ENCODE results near the gene CAMTA1.

Gene CAMTA1

GRCh38 chr1:7076117-7076516, 290.9 kb downstream of the CAMTA1 start:
- no peak for DNase-seq (ENCODE audit: low read depth in 2 of 2)

- no peak for DNase-seq (ENCODE audit: low read depth in 2 of 2)
Observed at GRCh38 chr1:7076572-7076971, 291.3 kb downstream of the CAMTA1 start.

GRCh38 chr1:7077136-7077535, 291.9 kb downstream of the CAMTA1 start:
- no peak for DNase-seq (ENCODE audit: low read depth in 2 of 2)

- DNase-seq (ENCODE audit: low read depth in 2 of 2), result no peak
Observed at GRCh38 chr1:7077970-7078369, 292.7 kb downstream of the CAMTA1 start.

GRCh38 chr1:7079637-7080036, 294.4 kb downstream of the CAMTA1 start:
- no peak for DNase-seq (ENCODE audit: low read depth in 2 of 2)

DNA sequence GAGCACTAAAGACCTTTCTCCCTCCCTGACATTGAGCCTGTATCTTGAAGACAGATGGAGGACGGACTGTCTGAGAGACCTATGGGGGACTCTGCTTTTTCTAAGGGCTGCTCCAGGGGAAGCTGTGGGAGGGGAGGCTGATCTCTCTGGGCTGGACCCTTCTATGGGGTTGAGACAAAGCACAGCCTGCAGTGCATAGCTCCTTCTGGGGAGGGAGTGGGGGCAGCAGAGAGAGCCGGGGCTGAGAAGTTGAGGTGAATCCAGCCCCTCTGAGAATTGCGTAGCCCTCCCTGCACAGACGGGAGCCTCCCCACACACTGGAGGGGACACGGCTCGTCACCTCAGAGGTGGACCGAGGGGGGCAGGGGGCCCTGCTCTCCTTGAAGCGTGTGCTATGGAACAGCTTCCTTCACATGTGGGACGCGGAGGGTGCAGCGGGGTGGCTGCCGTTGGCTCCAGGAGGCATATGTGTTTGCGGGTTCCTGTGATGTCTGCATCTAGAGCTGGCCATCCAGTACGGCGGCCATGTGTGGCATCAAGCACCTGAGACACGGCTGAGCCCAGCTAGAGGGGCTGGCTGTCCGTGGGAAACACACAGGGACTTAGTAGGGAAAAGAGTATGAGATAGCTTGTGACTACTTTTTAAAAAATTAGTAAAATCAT, 299.1 kb downstream of the CAMTA1 start:
- DNase-seq (ENCODE audit: low read depth in 2 of 2), result no peak

GRCh38 chr1:7085521-7085920, 300.3 kb downstream of the CAMTA1 start:
- no peak for DNase-seq (ENCODE audit: low read depth in 2 of 2)

DNA sequence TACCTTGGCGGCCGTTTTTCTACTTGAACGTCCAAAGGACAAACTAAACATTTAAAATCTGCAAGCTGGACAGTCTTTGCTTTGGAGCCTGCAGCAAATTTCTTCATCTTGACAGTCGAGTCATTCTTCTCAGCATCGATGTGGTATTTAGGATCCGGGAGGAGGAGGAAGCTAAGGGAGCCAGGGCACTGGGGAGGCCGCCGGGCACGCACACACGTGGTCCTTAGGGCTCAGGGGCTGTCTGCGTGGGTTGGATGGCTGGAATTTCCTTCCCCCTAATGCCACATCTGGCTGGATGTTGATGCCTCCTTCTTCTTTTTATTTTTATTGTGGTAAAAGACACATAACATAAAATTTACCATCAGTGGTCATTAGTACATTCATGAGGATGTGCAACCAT, 300.9 kb downstream of the CAMTA1 start:
- no peak for DNase-seq (ENCODE audit: low read depth in 2 of 2)

- no peak for DNase-seq (ENCODE audit: low read depth in 2 of 2)
Observed at GRCh38 chr1:7087888-7088287, 302.6 kb downstream of the CAMTA1 start.

DNA sequence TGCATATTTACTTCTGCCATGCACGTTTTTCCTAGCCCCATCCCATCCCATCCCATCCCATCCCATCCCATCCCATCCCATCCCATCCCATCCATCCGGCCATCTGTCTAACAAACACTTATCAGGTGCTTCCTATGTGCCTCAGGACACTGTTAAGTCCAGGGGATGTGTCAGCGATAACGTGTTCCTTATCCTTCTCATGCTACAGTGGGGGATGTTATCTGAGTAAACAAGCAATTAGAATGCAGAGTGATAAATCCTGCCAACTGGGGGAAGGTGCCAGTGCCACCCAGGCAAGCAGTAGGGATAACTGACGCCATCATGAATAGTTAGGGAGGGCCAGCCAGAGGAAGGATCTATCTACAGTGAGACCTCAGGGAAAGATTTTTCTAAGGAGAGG, 304.2 kb downstream of the CAMTA1 start:
- DNase-seq (ENCODE audit: low read depth in 2 of 2), result no peak

DNA sequence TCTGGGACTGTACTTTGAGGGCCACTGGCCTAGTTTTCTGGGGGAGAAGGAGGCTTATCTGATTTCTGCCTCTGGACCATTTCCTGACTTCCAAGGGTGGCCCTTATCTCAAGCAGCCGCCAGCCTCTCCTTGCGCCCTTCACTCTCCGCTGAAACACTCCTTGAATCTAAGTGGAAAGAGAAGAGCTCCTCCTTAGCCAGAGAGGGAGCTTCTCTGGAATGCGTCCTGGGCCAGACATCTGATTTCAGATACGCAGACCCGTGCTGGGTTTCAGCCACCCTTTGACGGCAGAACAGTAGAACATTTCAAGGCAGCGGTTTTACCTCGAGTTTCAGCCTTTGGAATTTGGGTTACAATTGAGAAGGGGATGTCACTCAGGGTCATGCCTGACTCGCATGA, 308.0 kb downstream of the CAMTA1 start:
- DNase-seq (ENCODE audit: low read depth in 2 of 2), result no peak

GRCh38 chr1:7094086-7094485, 308.8 kb downstream of the CAMTA1 start:
- no peak for DNase-seq (ENCODE audit: low read depth in 2 of 2)

- no peak for DNase-seq (ENCODE audit: low read depth in 2 of 2)
Observed at GRCh38 chr1:7094509-7094908, 309.3 kb downstream of the CAMTA1 start.

GRCh38 chr1:7095343-7095964, 310.2 kb downstream of the CAMTA1 start:
- no peak for DNase-seq (ENCODE audit: low read depth in 2 of 2)

- DNase-seq (ENCODE audit: low read depth in 2 of 2), result no peak
Observed at GRCh38 chr1:7097938-7098592, 312.8 kb downstream of the CAMTA1 start.

GRCh38 chr1:7098641-7099040, 313.4 kb downstream of the CAMTA1 start:
- no peak for DNase-seq (ENCODE audit: low read depth in 2 of 2)

GRCh38 chr1:7100479-7100878, 315.2 kb downstream of the CAMTA1 start:
- DNase-seq (ENCODE audit: low read depth in 2 of 2), result no peak

DNA sequence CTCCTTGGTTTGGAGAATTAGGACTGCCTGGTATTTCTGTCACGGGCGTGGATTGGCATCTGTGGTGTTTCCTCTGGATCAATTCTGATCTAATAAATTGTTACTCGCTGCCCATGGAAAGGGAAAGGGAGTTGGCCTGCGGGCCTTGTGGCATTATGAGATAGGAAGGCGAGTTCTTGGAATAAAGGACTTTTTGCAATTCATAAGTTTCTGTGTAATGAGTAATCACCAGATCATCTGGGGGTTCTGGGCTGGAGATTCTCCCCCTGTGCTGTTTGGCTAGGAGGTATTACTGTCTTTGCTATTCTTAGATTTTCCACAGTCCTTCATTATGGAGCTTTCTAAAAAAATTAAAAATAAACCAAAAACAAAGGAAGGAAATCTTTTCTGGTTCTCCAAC, 315.9 kb downstream of the CAMTA1 start:
- no peak for DNase-seq (ENCODE audit: low read depth in 2 of 2)

DNA sequence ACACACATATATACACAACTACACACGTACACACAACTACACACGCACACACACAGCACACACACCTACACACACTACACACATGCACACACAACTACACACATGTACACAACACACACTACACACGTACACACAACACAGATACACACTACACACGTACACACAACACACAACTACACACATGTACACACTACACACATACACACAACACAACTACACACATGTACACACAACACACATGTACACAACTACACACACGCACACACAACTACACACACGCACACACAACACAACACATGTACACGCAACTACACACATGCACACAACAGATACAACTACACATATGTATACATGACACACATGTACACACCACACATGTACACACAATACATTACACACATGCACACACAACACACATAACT, 318.1 kb downstream of the CAMTA1 start:
- DNase-seq (ENCODE audit: low read depth in 2 of 2), result no peak

- no peak for DNase-seq (ENCODE audit: low read depth in 2 of 2)
Observed at GRCh38 chr1:7103874-7104273, 318.6 kb downstream of the CAMTA1 start.

DNA sequence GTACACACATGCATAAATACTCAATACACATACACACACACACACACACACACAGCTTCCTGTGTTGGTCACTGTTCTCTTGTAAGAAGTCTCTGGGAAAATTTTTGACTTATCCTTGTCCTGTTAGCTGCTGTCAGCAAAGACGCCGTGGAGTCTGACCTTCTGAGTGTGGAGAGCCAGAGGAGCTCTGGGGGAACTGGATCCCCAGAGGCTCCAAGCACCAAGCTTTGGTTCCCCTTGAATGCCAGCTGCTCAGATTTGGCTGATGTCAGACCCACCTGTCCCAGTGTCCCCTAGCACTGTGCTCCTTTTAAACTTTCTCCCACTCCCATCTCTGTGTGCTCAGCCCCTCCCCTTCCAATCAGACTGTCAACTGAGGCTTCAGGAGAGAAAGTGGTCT, 319.1 kb downstream of the CAMTA1 start:
- no peak for DNase-seq (ENCODE audit: low read depth in 2 of 2)

DNA sequence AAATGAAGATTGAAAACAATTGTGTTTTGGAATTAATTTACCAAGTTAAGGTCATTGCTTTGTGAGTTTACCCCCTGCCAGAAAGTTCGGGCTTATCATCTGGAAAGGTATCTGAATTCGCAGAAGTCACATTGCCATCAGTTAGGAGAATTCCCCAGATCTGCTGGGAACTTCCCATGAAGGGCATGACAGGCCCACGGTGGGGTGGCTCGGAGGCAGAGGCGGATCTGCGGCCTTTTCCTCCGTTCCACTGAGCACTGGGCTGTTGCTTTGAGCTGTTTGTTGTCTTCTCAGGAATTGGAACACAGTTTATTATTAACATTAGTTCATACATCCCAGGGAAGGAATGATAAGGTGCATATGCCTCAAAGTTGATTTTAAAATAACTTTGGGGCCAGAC, 320.0 kb downstream of the CAMTA1 start:
- DNase-seq (ENCODE audit: low read depth in 2 of 2), result no peak

- DNase-seq (ENCODE audit: low read depth in 2 of 2), result no peak
Observed at GRCh38 chr1:7106442-7107108, 321.3 kb downstream of the CAMTA1 start.

Measured in activated CD4-positive, alpha-beta T cell treated with anti-CD3 and anti-CD28 coated beads for 24 hours (primary cell).